ENCODE data around the gene CCDC116.

- TF ChIP-seq, protein P1, sequence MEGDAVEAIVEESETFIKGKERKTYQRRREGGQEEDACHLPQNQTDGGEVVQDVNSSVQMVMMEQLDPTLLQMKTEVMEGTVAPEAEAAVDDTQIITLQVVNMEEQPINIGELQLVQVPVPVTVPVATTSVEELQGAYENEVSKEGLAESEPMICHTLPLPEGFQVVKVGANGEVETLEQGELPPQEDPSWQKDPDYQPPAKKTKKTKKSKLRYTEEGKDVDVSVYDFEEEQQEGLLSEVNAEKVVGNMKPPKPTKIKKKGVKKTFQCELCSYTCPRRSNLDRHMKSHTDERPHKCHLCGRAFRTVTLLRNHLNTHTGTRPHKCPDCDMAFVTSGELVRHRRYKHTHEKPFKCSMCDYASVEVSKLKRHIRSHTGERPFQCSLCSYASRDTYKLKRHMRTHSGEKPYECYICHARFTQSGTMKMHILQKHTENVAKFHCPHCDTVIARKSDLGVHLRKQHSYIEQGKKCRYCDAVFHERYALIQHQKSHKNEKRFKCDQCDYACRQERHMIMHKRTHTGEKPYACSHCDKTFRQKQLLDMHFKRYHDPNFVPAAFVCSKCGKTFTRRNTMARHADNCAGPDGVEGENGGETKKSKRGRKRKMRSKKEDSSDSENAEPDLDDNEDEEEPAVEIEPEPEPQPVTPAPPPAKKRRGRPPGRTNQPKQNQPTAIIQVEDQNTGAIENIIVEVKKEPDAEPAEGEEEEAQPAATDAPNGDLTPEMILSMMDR (IDR thresholded peaks at IDR 0.05), result no peak
- no peak for TF ChIP-seq POLR2A (IDR thresholded peaks at IDR 0.05)
Measured at GRCh38 chr22:21682385-21683175, 50.0 kb downstream of the CCDC116 start.

Measured in tibial nerve (tissue), 3 donors.